ENCODE data around the gene ALX4.

Gene ALX4

DNA sequence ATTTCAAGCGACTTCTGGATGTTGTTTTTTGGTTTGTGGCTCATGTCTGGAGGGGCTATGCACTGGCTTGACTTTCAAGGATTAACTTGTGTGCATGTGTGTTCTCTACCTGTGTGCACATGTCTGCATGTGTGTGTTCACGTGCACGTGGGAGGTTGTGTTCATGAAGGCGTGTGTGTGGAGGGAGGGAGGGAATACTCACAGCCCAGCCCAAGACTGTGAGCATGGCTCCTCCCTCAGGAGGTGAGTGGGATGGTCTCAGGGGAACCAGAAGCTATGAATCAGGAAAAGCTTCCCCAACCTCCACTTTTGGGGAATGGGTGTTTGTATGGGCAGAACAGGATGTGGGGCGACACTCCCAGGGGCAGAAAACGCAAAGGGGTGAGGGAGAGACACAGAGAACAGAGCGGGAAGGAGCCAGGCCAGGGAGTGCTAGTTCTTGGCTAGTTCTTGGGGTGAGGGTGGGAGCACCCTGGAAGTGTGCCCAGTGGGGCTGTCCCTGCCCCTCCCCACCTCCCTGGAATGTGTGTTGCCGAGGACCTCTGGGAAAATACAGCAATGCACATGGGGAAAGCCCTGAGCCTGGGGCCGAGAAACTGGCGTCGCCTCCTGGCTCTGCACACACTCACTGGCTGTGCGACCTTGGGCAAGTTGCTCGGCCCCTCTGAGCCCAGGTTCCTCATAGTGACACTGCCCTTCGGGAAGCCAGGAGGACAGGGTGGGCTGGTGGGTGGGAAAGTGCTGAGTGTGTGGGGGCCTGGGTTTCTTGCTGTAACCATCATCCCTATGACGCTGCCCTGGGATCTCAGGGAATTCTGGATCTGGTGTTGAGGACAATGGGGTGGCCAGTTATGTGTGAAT lies 16.9 kb upstream of the ALX4 start:
- Histone ChIP-seq H3K4me3 (ENCODE audit: insufficient read depth, low read depth, low read length) (no peak overlapping the region), H3K27ac (ENCODE audit: insufficient read depth, low read depth, low read length, poor library complexity, severe bottlenecking) (no peak overlapping the region), H3K9me3 (ENCODE audit: control insufficient read depth, low read length) (no peaks in the 10 kb centered on the region), H3K4me1 (ENCODE audit: control insufficient read depth, insufficient read depth, low read length) (no peaks in the 10 kb centered on the region), H3K36me3 (ENCODE audit: control insufficient read depth, insufficient read depth, low read length) (no peaks in the 10 kb centered on the region), H3K27me3 (ENCODE audit: control insufficient read depth, insufficient read depth, low read length, poor library complexity, severe bottlenecking) (peaks cover 64% of the 10 kb centered on the region)
- WGBS, 2 experiments, result 69 to 71% methylated on average over 15 of the region's 15 CpGs

DNA sequence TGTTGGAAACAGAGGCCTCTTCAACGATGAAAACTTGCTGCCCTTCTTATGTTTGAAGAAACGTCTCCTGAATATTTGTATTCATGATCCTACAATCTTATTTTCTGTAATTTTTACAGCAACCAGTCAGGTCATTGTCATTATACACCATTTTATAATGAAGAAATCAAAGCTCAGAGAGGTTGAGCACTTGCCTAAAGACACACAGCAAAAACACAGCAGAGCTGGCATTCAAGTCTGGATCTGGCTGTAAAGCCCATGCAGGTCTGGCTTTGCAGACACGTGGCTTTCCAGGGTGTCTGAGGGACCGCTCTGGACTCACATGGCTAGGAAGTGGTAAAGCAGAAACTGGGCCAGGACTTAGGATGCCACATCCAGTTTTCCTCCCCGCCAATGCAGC lies 15.8 kb upstream of the ALX4 start:
- H3K27ac ChIP-seq (ENCODE audit: insufficient read depth, low read depth, low read length, poor library complexity, severe bottlenecking), result no peak overlapping the region
- H3K4me1 ChIP-seq (ENCODE audit: control insufficient read depth, insufficient read depth, low read length), result no peaks in the 10 kb centered on the region
- H3K9me3 ChIP-seq (ENCODE audit: control insufficient read depth, low read length), result no peaks in the 10 kb centered on the region
- peaks cover 76% of the 10 kb centered on the region for H3K27me3 ChIP-seq (ENCODE audit: control insufficient read depth, insufficient read depth, low read length, poor library complexity, severe bottlenecking)
- no peaks in the 10 kb centered on the region for H3K36me3 ChIP-seq (ENCODE audit: control insufficient read depth, insufficient read depth, low read length)
- 78% methylated on average over 5 of the region's 5 CpGs for WGBS, 2 experiments
- H3K4me3 ChIP-seq (ENCODE audit: insufficient read depth, low read depth, low read length), result no peak overlapping the region

DNA sequence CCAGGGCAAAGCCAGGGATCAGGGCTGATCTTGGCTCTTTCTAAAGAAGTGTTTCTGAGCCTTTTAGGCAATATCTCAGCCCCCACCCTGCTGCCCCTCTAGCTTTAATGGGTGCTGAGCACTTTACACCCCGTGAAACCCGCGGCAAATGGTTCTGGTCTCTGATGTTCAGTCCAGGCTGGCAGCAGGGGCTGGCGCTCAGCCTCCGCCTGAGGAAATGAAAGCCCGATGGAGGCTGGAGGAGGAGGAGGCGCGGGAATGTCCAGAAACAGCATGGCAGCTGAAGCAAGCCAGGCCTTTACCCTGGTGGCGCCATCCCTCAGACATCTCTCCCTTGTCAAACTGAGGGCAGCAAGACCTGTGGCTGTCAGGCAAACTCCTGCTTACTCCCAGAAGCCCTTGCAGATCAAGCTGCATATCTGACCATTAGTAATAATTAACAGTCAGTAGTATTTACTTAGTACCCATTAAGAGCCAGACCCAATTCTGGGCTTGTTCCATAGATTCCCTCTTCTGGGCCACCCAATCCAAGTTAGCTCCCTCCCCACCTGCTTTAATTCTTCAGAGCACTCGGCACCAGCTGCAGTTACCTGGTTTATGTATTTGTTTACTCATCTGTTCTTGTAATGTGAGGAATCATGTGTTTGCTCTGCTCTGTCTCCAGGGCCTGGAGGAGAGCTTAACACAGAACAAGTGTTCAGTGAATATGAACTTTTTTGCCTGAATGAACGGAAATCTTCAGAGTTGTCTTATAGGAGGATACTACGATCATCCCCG lies 15.0 kb upstream of the ALX4 start:
- no peak overlapping the region for H3K27ac ChIP-seq (ENCODE audit: insufficient read depth, low read depth, low read length, poor library complexity, severe bottlenecking)
- peaks cover 83% of the 10 kb centered on the region for H3K27me3 ChIP-seq (ENCODE audit: control insufficient read depth, insufficient read depth, low read length, poor library complexity, severe bottlenecking)
- 77% methylated on average over 13 of the region's 13 CpGs for WGBS, 2 experiments
- no peaks in the 10 kb centered on the region for H3K36me3 ChIP-seq (ENCODE audit: control insufficient read depth, insufficient read depth, low read length)
- H3K4me1 ChIP-seq (ENCODE audit: control insufficient read depth, insufficient read depth, low read length), result peaks cover 6% of the 10 kb centered on the region
- H3K9me3 ChIP-seq (ENCODE audit: control insufficient read depth, low read length), result no peaks in the 10 kb centered on the region
- H3K4me3 ChIP-seq (ENCODE audit: insufficient read depth, low read depth, low read length), result no peak overlapping the region

DNA sequence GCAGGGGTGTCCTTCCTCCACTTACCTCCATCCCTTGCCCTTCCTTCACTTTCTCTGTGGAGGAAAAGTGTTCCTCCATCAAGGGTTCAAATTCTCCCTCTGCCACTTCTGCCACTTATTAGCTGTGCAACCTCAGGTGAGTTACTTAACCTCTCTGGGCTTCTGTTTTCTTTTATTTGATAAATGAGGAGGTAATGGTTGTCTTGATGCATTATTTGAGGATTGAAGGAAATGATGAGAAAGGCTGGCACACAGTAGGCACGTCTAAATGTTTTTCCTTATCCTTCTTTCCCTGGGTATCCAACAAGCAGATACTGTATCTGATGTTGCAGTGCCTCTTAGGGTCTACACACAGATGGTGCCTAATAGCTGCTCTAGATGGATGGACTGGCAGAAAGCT lies 14.3 kb upstream of the ALX4 start:
- Histone ChIP-seq H3K4me3 (ENCODE audit: insufficient read depth, low read depth, low read length) (no peak overlapping the region), H3K27ac (ENCODE audit: insufficient read depth, low read depth, low read length, poor library complexity, severe bottlenecking) (no peak overlapping the region), H3K9me3 (ENCODE audit: control insufficient read depth, low read length) (no peaks in the 10 kb centered on the region), H3K27me3 (ENCODE audit: control insufficient read depth, insufficient read depth, low read length, poor library complexity, severe bottlenecking) (peaks cover 90% of the 10 kb centered on the region), H3K4me1 (ENCODE audit: control insufficient read depth, insufficient read depth, low read length) (peaks cover 13% of the 10 kb centered on the region), H3K36me3 (ENCODE audit: control insufficient read depth, insufficient read depth, low read length) (no peaks in the 10 kb centered on the region)
- WGBS, 2 experiments, result 55 to 70% methylated on average over 1 of the region's 1 CpG

DNA sequence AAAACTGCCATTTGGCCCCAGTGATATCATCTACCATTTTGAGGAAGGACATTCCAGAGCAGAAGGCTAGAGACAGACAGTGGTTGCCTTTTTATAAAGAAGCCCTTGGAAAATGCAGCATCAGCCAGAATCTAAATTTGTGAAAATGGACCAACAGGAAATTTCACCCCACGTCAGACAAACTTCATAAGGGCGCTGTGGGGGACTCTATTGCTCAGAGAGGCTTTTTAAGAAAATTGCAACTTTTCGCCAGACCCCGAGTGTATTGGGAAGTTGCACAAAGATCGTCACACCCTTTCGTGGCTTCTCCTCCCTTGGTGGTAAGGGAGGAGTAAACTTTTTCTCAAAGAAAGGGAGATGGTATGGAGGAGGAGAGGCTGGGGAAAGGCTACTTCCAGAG lies 12.3 kb upstream of the ALX4 start:
- peaks cover 100% of the 10 kb centered on the region for H3K27me3 ChIP-seq (ENCODE audit: control insufficient read depth, insufficient read depth, low read length, poor library complexity, severe bottlenecking)
- H3K36me3 ChIP-seq (ENCODE audit: control insufficient read depth, insufficient read depth, low read length), result no peaks in the 10 kb centered on the region
- peaks cover 15% of the 10 kb centered on the region for H3K4me1 ChIP-seq (ENCODE audit: control insufficient read depth, insufficient read depth, low read length)
- 23 to 31% methylated on average over 6 of the region's 6 CpGs for WGBS, 2 experiments
- no peaks in the 10 kb centered on the region for H3K9me3 ChIP-seq (ENCODE audit: control insufficient read depth, low read length)
- no peak overlapping the region for H3K27ac ChIP-seq (ENCODE audit: insufficient read depth, low read depth, low read length, poor library complexity, severe bottlenecking)
- H3K4me3 ChIP-seq (ENCODE audit: insufficient read depth, low read depth, low read length), result no peak overlapping the region

DNA sequence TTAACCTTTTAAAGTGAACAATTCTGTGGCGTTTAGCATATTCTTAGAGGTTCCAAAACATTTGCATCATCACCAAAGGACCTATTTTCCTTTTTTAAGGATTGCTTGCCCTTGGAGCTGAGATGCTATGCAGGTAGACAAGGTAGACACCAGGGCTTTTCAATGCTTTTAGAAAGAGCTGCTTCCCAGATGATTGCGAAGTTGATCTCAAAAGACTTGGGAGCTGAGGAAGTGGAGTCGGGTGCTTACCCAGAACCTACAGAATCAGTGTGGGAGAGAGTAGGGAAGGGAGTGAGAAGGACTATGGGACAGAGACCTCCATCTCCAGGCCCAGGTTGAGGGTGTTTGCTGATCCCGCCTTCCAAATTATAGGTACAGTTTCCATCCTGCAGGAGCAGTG lies 11.1 kb upstream of the ALX4 start:
- H3K9me3 ChIP-seq (ENCODE audit: control insufficient read depth, low read length), result no peaks in the 10 kb centered on the region
- peaks cover 25% of the 10 kb centered on the region for H3K4me1 ChIP-seq (ENCODE audit: control insufficient read depth, insufficient read depth, low read length)
- H3K4me3 ChIP-seq (ENCODE audit: insufficient read depth, low read depth, low read length), result no peak overlapping the region
- H3K27ac ChIP-seq (ENCODE audit: insufficient read depth, low read depth, low read length, poor library complexity, severe bottlenecking), result no peak overlapping the region
- peaks cover 100% of the 10 kb centered on the region for H3K27me3 ChIP-seq (ENCODE audit: control insufficient read depth, insufficient read depth, low read length, poor library complexity, severe bottlenecking)
- WGBS, 2 experiments, result 9 to 12% methylated on average over 4 of the region's 4 CpGs
- no peaks in the 10 kb centered on the region for H3K36me3 ChIP-seq (ENCODE audit: control insufficient read depth, insufficient read depth, low read length)

DNA sequence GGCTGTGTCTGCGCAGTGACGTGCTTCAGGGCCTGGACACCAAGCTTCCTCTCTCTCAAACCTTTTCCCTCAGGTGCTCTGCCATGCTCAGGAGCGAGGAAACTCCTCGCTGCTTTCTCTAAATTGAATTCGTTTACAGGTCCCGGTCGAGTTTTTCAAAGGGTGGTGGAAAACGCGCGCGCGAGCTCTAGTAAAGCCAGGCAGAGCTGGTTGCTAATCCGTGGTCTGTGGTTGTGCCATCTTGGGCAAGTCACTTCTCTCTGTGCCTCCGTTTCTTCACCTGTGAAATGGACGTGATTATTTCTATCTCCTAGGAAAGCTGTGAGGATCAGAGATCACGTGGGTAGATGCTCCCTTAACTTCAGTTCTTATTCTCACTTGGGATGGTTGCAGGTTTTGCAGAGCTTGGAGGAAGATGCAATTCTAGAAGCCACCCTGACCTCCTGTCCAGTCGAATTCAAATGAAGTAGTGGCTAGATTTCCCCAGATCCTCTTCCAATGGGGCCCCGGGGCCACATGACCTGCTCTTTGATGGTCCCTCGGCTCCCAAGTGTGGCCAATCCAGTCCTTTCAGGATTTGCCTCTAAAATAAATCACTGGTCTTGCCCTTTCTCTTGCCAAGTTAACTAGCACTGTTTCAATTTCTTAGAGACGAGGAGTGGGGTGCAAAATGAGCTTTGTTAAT lies 10.5 kb upstream of the ALX4 start:
- H3K27me3 ChIP-seq (ENCODE audit: control insufficient read depth, insufficient read depth, low read length, poor library complexity, severe bottlenecking), result peaks cover 100% of the 10 kb centered on the region
- no peak overlapping the region for H3K27ac ChIP-seq (ENCODE audit: insufficient read depth, low read depth, low read length, poor library complexity, severe bottlenecking)
- 6% methylated on average over 20 of the region's 20 CpGs for WGBS, 2 experiments
- H3K4me1 ChIP-seq (ENCODE audit: control insufficient read depth, insufficient read depth, low read length), result peaks cover 28% of the 10 kb centered on the region
- H3K9me3 ChIP-seq (ENCODE audit: control insufficient read depth, low read length), result no peaks in the 10 kb centered on the region
- H3K36me3 ChIP-seq (ENCODE audit: control insufficient read depth, insufficient read depth, low read length), result no peaks in the 10 kb centered on the region
- H3K4me3 ChIP-seq (ENCODE audit: insufficient read depth, low read depth, low read length), result no peak overlapping the region

DNA sequence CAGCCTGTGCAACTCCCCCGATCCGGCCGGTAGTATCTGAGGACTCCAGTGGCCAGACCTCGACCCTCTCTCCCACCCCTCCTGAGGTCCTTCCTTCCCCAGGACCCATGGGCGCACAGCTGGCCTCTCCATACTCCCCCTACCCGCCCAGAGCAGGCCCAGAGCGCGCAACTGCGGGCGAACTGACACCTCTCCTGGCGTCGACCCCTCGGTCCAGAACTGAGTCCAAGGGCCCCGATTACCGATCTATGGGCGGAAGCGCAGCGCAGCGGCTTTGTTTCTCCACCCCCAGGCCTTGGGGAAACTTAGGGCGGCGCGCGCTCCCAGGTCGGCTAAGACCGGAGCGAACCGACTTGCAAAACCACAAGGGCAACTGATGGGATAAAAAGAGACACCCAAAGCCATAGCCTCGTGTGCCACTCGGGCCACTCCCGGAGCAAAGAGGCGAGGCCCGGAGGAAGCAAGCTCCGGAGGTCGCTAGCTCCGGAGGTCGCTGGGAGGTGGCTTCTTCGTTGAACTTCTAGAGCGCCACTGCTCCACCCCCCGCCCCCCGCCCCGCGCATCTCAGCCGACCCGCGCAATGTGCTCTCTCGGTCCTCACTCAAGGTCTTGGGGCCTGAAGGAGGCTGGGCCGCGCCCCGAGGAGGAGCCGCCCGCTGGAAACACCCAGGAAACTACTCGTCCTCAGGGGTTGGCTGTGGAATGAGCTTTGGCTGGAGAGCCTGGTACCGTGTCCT lies 9.8 kb upstream of the ALX4 start:
- Histone ChIP-seq H3K27ac (ENCODE audit: insufficient read depth, low read depth, low read length, poor library complexity, severe bottlenecking) (no peak overlapping the region), H3K27me3 (ENCODE audit: control insufficient read depth, insufficient read depth, low read length, poor library complexity, severe bottlenecking) (peaks cover 100% of the 10 kb centered on the region), H3K4me1 (ENCODE audit: control insufficient read depth, insufficient read depth, low read length) (peaks cover 28% of the 10 kb centered on the region), H3K36me3 (ENCODE audit: control insufficient read depth, insufficient read depth, low read length) (no peaks in the 10 kb centered on the region), H3K4me3 (ENCODE audit: insufficient read depth, low read depth, low read length) (peak overlapping the region; percentile 8), H3K9me3 (ENCODE audit: control insufficient read depth, low read length) (no peaks in the 10 kb centered on the region)
- 1% methylated on average over 52 to 53 of the region's 53 CpGs for WGBS, 2 experiments

DNA sequence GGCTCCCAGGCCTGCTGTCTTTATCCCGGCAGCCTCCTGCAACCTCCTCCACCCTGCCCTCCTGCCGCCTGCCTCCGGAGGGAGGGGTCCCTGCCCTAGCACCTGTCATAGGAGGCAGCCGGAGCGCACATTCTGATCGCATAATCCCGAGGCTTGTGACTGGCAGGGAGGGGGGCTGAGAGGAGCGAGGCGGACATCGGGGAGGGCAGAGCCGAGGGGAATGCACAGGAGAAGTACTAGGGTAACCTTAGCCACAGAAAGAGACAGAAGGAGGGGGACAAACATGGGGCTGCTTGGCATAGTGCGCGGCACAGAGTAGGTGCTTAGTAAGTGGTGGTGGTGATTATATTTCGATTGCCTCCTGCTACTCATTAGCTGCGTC lies 9.2 kb upstream of the ALX4 start:
- Histone ChIP-seq H3K36me3 (ENCODE audit: control insufficient read depth, insufficient read depth, low read length) (no peaks in the 10 kb centered on the region), H3K9me3 (ENCODE audit: control insufficient read depth, low read length) (no peaks in the 10 kb centered on the region), H3K4me3 (ENCODE audit: insufficient read depth, low read depth, low read length) (no peak overlapping the region), H3K27ac (ENCODE audit: insufficient read depth, low read depth, low read length, poor library complexity, severe bottlenecking) (no peak overlapping the region), H3K27me3 (ENCODE audit: control insufficient read depth, insufficient read depth, low read length, poor library complexity, severe bottlenecking) (peaks cover 100% of the 10 kb centered on the region), H3K4me1 (ENCODE audit: control insufficient read depth, insufficient read depth, low read length) (peaks cover 28% of the 10 kb centered on the region)
- WGBS, 2 experiments, result 0 to 1% methylated on average over 15 of the region's 15 CpGs
